Astrocyte (in vitro differentiated cells and primary cell): ENCODE results near the gene ZMIZ1. TPM values are rescaled to one million over a fixed set of nuclear protein-coding genes. Genes with fewer than 3 reads are reported as not detected.

Source experiments
- DNase-seq: peaks from one replicate; pipeline ENCODE4 v3.0.0-alpha.2; 2010; ENCODE audit warnings: low read depth
- FAIRE-seq: peaks from 2 replicates; lab custom pipeline; 2011; peaks lifted over from hg19 to GRCh38; lab: Jason Lieb, UNC
- H2AFZ ChIP-seq: 2 replicates; pipeline ENCODE4 v1.6.0; 2012; ENCODE audit warnings: low read depth, low read length, inconsistent platforms
- H3K27ac ChIP-seq: 2 replicates; pipeline ENCODE4 v1.5.1; 2011; ENCODE audit warnings: low read depth, low read length, inconsistent platforms
- H3K27me3 ChIP-seq: 2 replicates; pipeline ENCODE4 v1.6.0; 2011; ENCODE audit warnings: low read length, inconsistent platforms; ENCODE audit not compliant: insufficient read depth
- H3K36me3 ChIP-seq: 2 replicates; pipeline ENCODE4 v1.5.1; 2011; ENCODE audit warnings: low read length, inconsistent platforms; ENCODE audit not compliant: insufficient read depth
- H3K4me1 ChIP-seq: 2 replicates; pipeline ENCODE4 v1.5.1; 2011; ENCODE audit warnings: low read length, inconsistent platforms; ENCODE audit not compliant: insufficient read depth
- H3K4me2 ChIP-seq: 2 replicates; pipeline ENCODE4 v1.6.0; 2012; ENCODE audit warnings: low read length, inconsistent platforms
- H3K4me3 ChIP-seq: 2 replicates; pipeline ENCODE4 v1.5.1; 2011; ENCODE audit warnings: low read depth, mild to moderate bottlenecking, low read length, inconsistent platforms; ENCODE audit not compliant: insufficient read depth
- H3K79me2 ChIP-seq: 2 replicates; pipeline ENCODE4 v1.6.0; 2012; ENCODE audit warnings: mild to moderate bottlenecking, low read length, inconsistent platforms; ENCODE audit not compliant: insufficient read depth
- H3K9ac ChIP-seq: 2 replicates; pipeline ENCODE4 v1.6.0; 2012; ENCODE audit warnings: mild to moderate bottlenecking, low read length, inconsistent platforms
- H3K9me3 ChIP-seq: 2 replicates; pipeline ENCODE4 v1.5.1; 2012; ENCODE audit warnings: low read depth, mild to moderate bottlenecking, low read length, inconsistent platforms; ENCODE audit not compliant: insufficient read depth
- H4K20me1 ChIP-seq: 2 replicates; pipeline ENCODE4 v1.6.0; 2012; ENCODE audit warnings: low read length, inconsistent platforms; ENCODE audit not compliant: insufficient read depth
- H3K27ac Mint-ChIP-seq: one replicate; pipeline ENCODE4 v1.8.0; 2021; ENCODE audit warnings: mild to moderate bottlenecking, mixed read lengths; ENCODE audit not compliant: unreplicated experiment
- H3K27me3 Mint-ChIP-seq: one replicate; pipeline ENCODE4 v1.8.0; 2021; ENCODE audit warnings: low read depth, mixed read lengths; ENCODE audit not compliant: unreplicated experiment
- H3K36me3 Mint-ChIP-seq: one replicate; pipeline ENCODE4 v1.8.0; 2021; ENCODE audit warnings: low read depth, mixed read lengths; ENCODE audit not compliant: unreplicated experiment
- H3K4me1 Mint-ChIP-seq: one replicate; pipeline ENCODE4 v1.8.0; 2021; ENCODE audit warnings: low read depth, mixed read lengths; ENCODE audit not compliant: unreplicated experiment
- H3K4me3 Mint-ChIP-seq: one replicate; pipeline ENCODE4 v1.8.0; 2021; ENCODE audit warnings: mild to moderate bottlenecking, moderate library complexity, mixed read lengths; ENCODE audit not compliant: unreplicated experiment
- H3K9me3 Mint-ChIP-seq: one replicate; pipeline ENCODE4 v1.8.0; 2021; ENCODE audit warnings: mild to moderate bottlenecking, mixed read lengths; ENCODE audit not compliant: unreplicated experiment
- EZH2 ChIP-seq: IDR thresholded peaks from 2 replicates; pipeline ENCODE4 v1.6.1; 2012; ENCODE audit warnings: mild to moderate bottlenecking, low read length, inconsistent platforms; ENCODE audit not compliant: insufficient read depth
- total RNA-seq: library from RNA; stranded (reverse); gene quantifications from 2 replicates; pipeline ENCODE4 v1.2.1, GENCODE V29; 2021
- TF ChIP-seq, protein P1 (sequence below): IDR thresholded peaks from 2 replicates; pipeline ENCODE4 v1.5.1; 2011; ENCODE audit warnings: low read depth, mild to moderate bottlenecking, inconsistent platforms, low read length, moderate library complexity; ENCODE audit not compliant: insufficient read depth

Gene ZMIZ1
- total RNA-seq, 1 donor from 2014 or later = 45.5 TPM

DNA sequence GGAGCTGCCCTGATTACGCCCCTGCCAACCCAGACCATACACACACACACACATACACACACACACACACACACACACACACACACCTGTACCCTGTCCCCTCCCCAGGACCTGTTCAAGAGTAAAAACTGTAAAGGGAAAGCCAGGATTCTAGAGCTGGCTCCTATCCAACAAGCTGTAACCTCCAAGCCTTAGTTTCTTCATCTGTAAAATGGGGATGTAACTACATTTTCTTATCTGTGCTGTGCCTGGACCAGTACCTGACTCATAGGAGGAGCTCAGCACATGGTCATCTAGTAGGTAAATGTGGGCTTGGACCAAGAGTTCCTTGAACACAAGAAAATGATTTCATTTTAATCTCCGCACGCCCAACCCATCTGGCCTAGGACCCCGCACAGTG, 128.8 kb downstream of the ZMIZ1 start:
- H4K20me1 ChIP-seq = peaks cover 83% of the 10 kb centered on the region

DNA sequence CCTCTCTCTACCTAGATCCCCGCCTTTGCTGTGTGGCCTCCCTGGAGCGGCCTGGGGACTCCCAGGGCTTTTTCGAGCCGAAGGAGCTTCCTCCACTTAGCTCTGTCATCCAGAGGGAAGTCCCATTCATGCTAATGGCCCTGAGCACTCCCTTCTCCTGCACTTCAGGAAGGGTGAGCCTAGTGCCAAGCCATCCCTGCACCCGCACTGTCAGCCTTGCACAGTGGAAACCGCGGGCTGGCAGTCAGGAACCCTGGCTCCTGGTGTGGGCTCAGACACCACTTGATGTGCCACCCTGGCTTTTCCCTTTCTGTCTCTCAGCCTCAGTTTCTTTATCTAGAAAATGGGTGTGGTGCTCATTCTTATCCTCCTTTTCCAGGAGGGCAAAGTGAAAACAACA, 131.6 kb downstream of the ZMIZ1 start:
- Mint-ChIP-seq H3K4me3 (no peak overlapping the region), H3K4me1 (peaks cover 18% of the 10 kb centered on the region), H3K27ac (no peak overlapping the region), H3K27me3 (no peaks in the 10 kb centered on the region), H3K36me3 (peaks cover 10% of the 10 kb centered on the region), H3K9me3 (no peaks in the 10 kb centered on the region)
- Histone ChIP-seq H3K79me2 (peaks cover 54% of the 10 kb centered on the region), H3K9ac (no peak overlapping the region), H3K27me3 (no peaks in the 10 kb centered on the region), H3K9me3 (no peaks in the 10 kb centered on the region), H2AFZ (no peak overlapping the region), H3K4me1 (peaks cover 16% of the 10 kb centered on the region), H3K4me2 (no peak overlapping the region), H4K20me1 (peaks cover 83% of the 10 kb centered on the region), H3K36me3 (peaks cover 8% of the 10 kb centered on the region), H3K27ac (no peak overlapping the region), H3K4me3 (no peak overlapping the region)
- no peak for DNase-seq
- no peak for FAIRE-seq
- no peak for TF ChIP-seq EZH2
- TF ChIP-seq, protein P1, sequence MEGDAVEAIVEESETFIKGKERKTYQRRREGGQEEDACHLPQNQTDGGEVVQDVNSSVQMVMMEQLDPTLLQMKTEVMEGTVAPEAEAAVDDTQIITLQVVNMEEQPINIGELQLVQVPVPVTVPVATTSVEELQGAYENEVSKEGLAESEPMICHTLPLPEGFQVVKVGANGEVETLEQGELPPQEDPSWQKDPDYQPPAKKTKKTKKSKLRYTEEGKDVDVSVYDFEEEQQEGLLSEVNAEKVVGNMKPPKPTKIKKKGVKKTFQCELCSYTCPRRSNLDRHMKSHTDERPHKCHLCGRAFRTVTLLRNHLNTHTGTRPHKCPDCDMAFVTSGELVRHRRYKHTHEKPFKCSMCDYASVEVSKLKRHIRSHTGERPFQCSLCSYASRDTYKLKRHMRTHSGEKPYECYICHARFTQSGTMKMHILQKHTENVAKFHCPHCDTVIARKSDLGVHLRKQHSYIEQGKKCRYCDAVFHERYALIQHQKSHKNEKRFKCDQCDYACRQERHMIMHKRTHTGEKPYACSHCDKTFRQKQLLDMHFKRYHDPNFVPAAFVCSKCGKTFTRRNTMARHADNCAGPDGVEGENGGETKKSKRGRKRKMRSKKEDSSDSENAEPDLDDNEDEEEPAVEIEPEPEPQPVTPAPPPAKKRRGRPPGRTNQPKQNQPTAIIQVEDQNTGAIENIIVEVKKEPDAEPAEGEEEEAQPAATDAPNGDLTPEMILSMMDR = no peak

More for the DNA sequence above, 128.8 kb downstream of the ZMIZ1 start:
- Histone ChIP-seq H3K9me3 (no peaks in the 10 kb centered on the region), H3K36me3 (peaks cover under 1% of the 10 kb centered on the region), H3K4me1 (peaks cover 25% of the 10 kb centered on the region), H3K4me2 (no peak overlapping the region), H3K27me3 (no peaks in the 10 kb centered on the region), H3K79me2 (peaks cover 49% of the 10 kb centered on the region), H2AFZ (no peak overlapping the region), H3K9ac (peak overlapping the region; percentile 1), H3K4me3 (no peak overlapping the region), H3K27ac (no peak overlapping the region)
- peaks cover 16% of the 10 kb centered on the region for H3K4me1 Mint-ChIP-seq
- no peaks in the 10 kb centered on the region for H3K27me3 Mint-ChIP-seq
- no peak for DNase-seq
- TF ChIP-seq, protein P1 = no peak
- no peak for TF ChIP-seq EZH2
- H3K27ac Mint-ChIP-seq = no peak overlapping the region
- no peaks in the 10 kb centered on the region for H3K9me3 Mint-ChIP-seq
- no peak overlapping the region for H3K4me3 Mint-ChIP-seq
- H3K36me3 Mint-ChIP-seq = peaks cover 5% of the 10 kb centered on the region
- FAIRE-seq = no peak

DNA sequence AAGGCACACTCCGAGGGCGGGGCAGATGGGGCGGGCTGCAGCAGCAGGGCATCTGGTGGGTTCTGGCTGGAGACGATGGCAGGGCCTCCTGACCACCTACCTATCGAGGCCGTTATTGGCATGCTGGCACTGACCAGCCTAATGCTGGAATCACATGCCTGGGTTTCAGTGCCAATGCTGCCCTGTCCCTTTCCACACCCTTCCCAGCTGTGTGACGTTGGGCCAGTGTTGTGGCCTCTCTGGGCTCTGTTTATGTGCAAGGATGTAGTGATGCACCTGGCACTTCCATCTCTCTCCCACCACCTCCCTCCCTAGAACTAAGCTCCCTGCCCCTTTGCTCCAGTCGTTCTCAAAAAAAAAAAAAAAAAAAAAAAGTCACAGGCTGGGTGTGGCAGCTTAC, 132.9 kb downstream of the ZMIZ1 start:
- H3K27ac Mint-ChIP-seq = no peak overlapping the region
- H3K9me3 Mint-ChIP-seq = no peaks in the 10 kb centered on the region
- TF ChIP-seq, protein P1 = no peak
- TF ChIP-seq EZH2 = no peak
- H3K9ac ChIP-seq = no peak overlapping the region
- no peaks in the 10 kb centered on the region for H3K27me3 ChIP-seq
- FAIRE-seq (no peak), DNase-seq (no peak)
- H3K4me1 ChIP-seq = peaks cover 4% of the 10 kb centered on the region
- no peaks in the 10 kb centered on the region for H3K9me3 ChIP-seq
- no peaks in the 10 kb centered on the region for H3K27me3 Mint-ChIP-seq
- H3K36me3 Mint-ChIP-seq = peaks cover 13% of the 10 kb centered on the region
- no peak overlapping the region for H3K27ac ChIP-seq
- peaks cover 84% of the 10 kb centered on the region for H4K20me1 ChIP-seq
- no peak overlapping the region for H3K4me3 ChIP-seq
- peaks cover 8% of the 10 kb centered on the region for H3K36me3 ChIP-seq
- H3K4me3 Mint-ChIP-seq = no peak overlapping the region
- H3K4me1 Mint-ChIP-seq = peaks cover 11% of the 10 kb centered on the region
- no peak overlapping the region for H3K4me2 ChIP-seq
- H2AFZ ChIP-seq = no peak overlapping the region
- H3K79me2 ChIP-seq = peaks cover 49% of the 10 kb centered on the region
